K562 (cell line): Measurements from ENCODE around the gene TMEM132D. TPM values are rescaled to one million over a fixed set of nuclear protein-coding genes. Genes with fewer than 3 reads are reported as not detected.

Source experiments
- ATF1 ChIP-seq, 2 experiments: fragments of 450-650 bp in 1 of 2; IDR thresholded peaks; 2 replicates each; pipeline ENCODE4 v1.6.1; 2016; ENCODE audit warnings: missing compliant biosample characterization in 1 of 2, missing genetic modification characterization in 1 of 2
- COPS2 ChIP-seq: fragments of 450-650 bp; conservative IDR thresholded peaks from 2 replicates; pipeline ENCODE4 v1.6.1; 2016; ENCODE audit warnings: mild to moderate bottlenecking, moderate library complexity
- E2F8 ChIP-seq: fragments of 450-650 bp; IDR thresholded peaks from 2 replicates; pipeline ENCODE4 v1.7.1; 2018; ENCODE audit warnings: mild to moderate bottlenecking, low read depth; ENCODE audit not compliant: partially characterized antibody
- E4F1 ChIP-seq: fragments of 250-450 bp; sonication (Bioruptor Pico); IDR thresholded peaks from 2 replicates; pipeline ENCODE4 v1.5.0; 2021; ENCODE audit warnings: mild to moderate bottlenecking, borderline replicate concordance
- GATA2 ChIP-seq: sonication (generic); formaldehyde crosslinking; IDR thresholded peaks from 2 replicates; pipeline ENCODE4 v1.4.0; 2020; ENCODE audit warnings: mild to moderate bottlenecking, missing genetic modification reagents
- SMARCC2 ChIP-seq: fragments of 450-650 bp; IDR thresholded peaks from 2 replicates; pipeline ENCODE4 v1.6.1; 2017; ENCODE audit warnings: antibody characterized with exemption, moderate library complexity, mild to moderate bottlenecking, low read depth
- ZNF324 ChIP-seq: fragments of 250-450 bp; sonication (Bioruptor Pico); IDR thresholded peaks from 2 replicates; pipeline ENCODE4 v1.4.0; 2020; ENCODE audit warnings: mild to moderate bottlenecking
- ZNF395 ChIP-seq: fragments of 200-800 bp; sonication (Bioruptor generic); IDR thresholded peaks from 2 replicates; pipeline ENCODE4 v1.6.1; 2017; ENCODE audit warnings: missing genetic modification characterization, missing compliant biosample characterization
- ZNF444 ChIP-seq: fragments of 250-450 bp; sonication (Bioruptor Pico); IDR thresholded peaks from 2 replicates; pipeline ENCODE4 v1.4.0; 2020; ENCODE audit warnings: mild to moderate bottlenecking, moderate library complexity
- ZNF518B ChIP-seq: fragments of 250-450 bp; sonication (Bioruptor Pico); IDR thresholded peaks from 2 replicates; pipeline ENCODE4 v1.5.0; 2021; ENCODE audit warnings: mild to moderate bottlenecking, moderate library complexity
- polyA plus RNA-seq, 8 experiments: library from polyadenylated mRNA; depleted of rRNA in 4 of 8; stranded (reverse) in 5 of 8; unstranded in 3 of 8; fragments of >200 nt; fragmentation: Nextera tagmentation in 2 of 8; fragmentation: Illumina TruSeq in 1 of 8; extraction: Ambion mirVana in 2 of 8; extraction: Trizol in 1 of 8; gene quantifications; 2 replicates each; pipeline versions ENCODE4 v1.2.1 to v1.2.3, GENCODE V29; 2011 to 2014; ENCODE audit warnings: inconsistent platforms in 1 of 8, missing spikeins in 1 of 8
- total RNA-seq, 7 experiments: library from RNA; depleted of rRNA in 6 of 7; stranded (reverse); fragments of >200 nt in 6 of 7; fragmentation: Illumina TruSeq in 2 of 7; extraction: Trizol in 2 of 7; gene quantifications; 2 replicates each; pipeline versions ENCODE4 v1.2.1 to v1.2.3, GENCODE V29; 2011 to 2021; ENCODE audit warnings: low replicate concordance in 1 of 7

The TMEM132D gene
- total and polyA plus RNA-seq, 9 of the 15 experiments (the other 6 are each of a cell fraction or from before 2014, with no cell fraction given): not detected

GRCh38 chr12:129570796-129571400 lies 332.9 kb downstream of the TMEM132D start (continued):
- no peak for TF ChIP-seq E4F1 (CRISPR knock-in tag)
- TF ChIP-seq ZNF324 (CRISPR knock-in tag): no peak
- TF ChIP-seq ZNF444: no peak
- TF ChIP-seq ATF1 (CRISPR knock-in tag; IDR thresholded peaks at IDR 0.05): no peak
- TF ChIP-seq ATF1 (tag; IDR thresholded peaks at IDR 0.05): no peak
- TF ChIP-seq ZNF518B: no peak
- no peak for TF ChIP-seq ZNF395 (CRISPR knock-in tag)
- TF ChIP-seq E2F8: no peak
- TF ChIP-seq COPS2: no peak
- TF ChIP-seq SMARCC2: no peak
- no peak for TF ChIP-seq GATA2
- TF ChIP-seq, all 486 proteins: peak for 0
